GM18505 (cell line): ENCODE data around the gene CYP2C8.

Experiments used
- ATAC-seq: cut with Tn5 transposase; IDR thresholded peaks from one replicate; pipeline ENCODE4 v1.9.1; 2021; ENCODE audit not compliant: unreplicated experiment
- POLR2A ChIP-seq: IDR thresholded peaks from 4 replicates; pipeline ENCODE4 v1.6.1; 2011; ENCODE audit warnings: borderline replicate concordance; ENCODE audit not compliant: insufficient read depth, insufficient read length; ENCODE audit errors: extremely low read depth

Gene CYP2C8

GRCh38 chr10:95034401-95034800, 34.9 kb downstream of the CYP2C8 start:
- TF ChIP-seq POLR2A, result no peak
- ATAC-seq, result no peak

GRCh38 chr10:95031656-95032055, 37.6 kb downstream of the CYP2C8 start:
- ATAC-seq, result no peak
- no peak for TF ChIP-seq POLR2A

- no peak for TF ChIP-seq POLR2A
- no peak for ATAC-seq
Observed at GRCh38 chr10:95026461-95026860, 42.8 kb downstream of the CYP2C8 start.

GRCh38 chr10:94997741-94998174, 71.5 kb downstream of the CYP2C8 start:
- no peak for ATAC-seq
- TF ChIP-seq POLR2A, result no peak

GRCh38 chr10:94992811-94993210, 76.5 kb downstream of the CYP2C8 start:
- no peak for ATAC-seq
- TF ChIP-seq POLR2A, result no peak

- ATAC-seq, result no peak
- TF ChIP-seq POLR2A, result no peak
Observed at GRCh38 chr10:94991243-94991888, 77.9 kb downstream of the CYP2C8 start.

GRCh38 chr10:94989192-94989591, 80.1 kb downstream of the CYP2C8 start:
- no peak for TF ChIP-seq POLR2A
- no peak for ATAC-seq
